ENCODE results near the gene STAT1. TPM values are rescaled to one million over a fixed set of nuclear protein-coding genes. Genes with fewer than 3 reads are reported as not detected.

STAT1 gene
- total and polyA plus RNA-seq, 4 donors: 21.6 to 80.1 (median 74.1) TPM

- Histone ChIP-seq H3K4me1 (ENCODE audit: control insufficient read depth in 5 of 5, insufficient read depth in 5 of 5, low read length in 5 of 5) (peaks cover 6 to 26% (median 14%) of the 10 kb centered on the region in 5 donors), H3K9ac (ENCODE audit: insufficient read depth in 1 of 2, low read length in 2 of 2) (peak overlapping the region in 1 of 2 donors; percentile 61), H3K27me3 (ENCODE audit: control insufficient read depth in 3 of 3, insufficient read depth in 3 of 3, low read length in 2 of 3) (no peaks in the 10 kb centered on the region), H3K9me3 (ENCODE audit: control insufficient read depth in 4 of 4, insufficient read depth in 3 of 4, low read length in 3 of 4) (no peaks in the 10 kb centered on the region), H3K36me3 (ENCODE audit: control insufficient read depth in 4 of 4, insufficient read depth in 4 of 4, low read length in 4 of 4) (no peaks in the 10 kb centered on the region), H3K4me3 (no peak overlapping the region), H3K27ac (ENCODE audit: low read depth in 1 of 2, low read length in 1 of 2) (no peak overlapping the region)
- DNase-seq (no peak), ATAC-seq (ENCODE audit: insufficient read depth, low FRiP score) (no peak)
- no peak for TF ChIP-seq CTCF (IDR thresholded peaks at IDR 0.05; ENCODE audit: control extremely low read depth, extremely low read depth)
- WGBS, 2 donors: 75 to 79% methylated on average over 2 of the region's 2 CpGs
These were observed 65.3 kb downstream of the STAT1 start for GRCh38 chr2:190948671-190949070.

GRCh38 chr2:190947711-190948251 lies 66.2 kb downstream of the STAT1 start:
- peaks cover 6 to 26% (median 14%) of the 10 kb centered on the region in 5 donors for H3K4me1 ChIP-seq (ENCODE audit: control insufficient read depth in 5 of 5, insufficient read depth in 5 of 5, low read length in 5 of 5)
- ATAC-seq (ENCODE audit: insufficient read depth, low FRiP score) (peak; percentile 66), DNase-seq (peak; percentile 27 to 86 (median 86))
- peak overlapping the region in 1 of 2 donors; percentile 61 for H3K9ac ChIP-seq (ENCODE audit: insufficient read depth in 1 of 2, low read length in 2 of 2)
- WGBS, 2 donors: 2 to 7% methylated on average over 2 of the region's 2 CpGs
- H3K4me3 ChIP-seq: no peak overlapping the region
- H3K27me3 ChIP-seq (ENCODE audit: control insufficient read depth in 3 of 3, insufficient read depth in 3 of 3, low read length in 2 of 3): no peaks in the 10 kb centered on the region
- H3K27ac ChIP-seq (ENCODE audit: low read depth in 1 of 2, low read length in 1 of 2): peak overlapping the region in 1 of 2 donors; percentile 74
- no peaks in the 10 kb centered on the region for H3K36me3 ChIP-seq (ENCODE audit: control insufficient read depth in 4 of 4, insufficient read depth in 4 of 4, low read length in 4 of 4)
- TF ChIP-seq CTCF (IDR thresholded peaks at IDR 0.05; ENCODE audit: control extremely low read depth, extremely low read depth): no peak
- no peaks in the 10 kb centered on the region for H3K9me3 ChIP-seq (ENCODE audit: control insufficient read depth in 4 of 4, insufficient read depth in 3 of 4, low read length in 3 of 4)

DNA sequence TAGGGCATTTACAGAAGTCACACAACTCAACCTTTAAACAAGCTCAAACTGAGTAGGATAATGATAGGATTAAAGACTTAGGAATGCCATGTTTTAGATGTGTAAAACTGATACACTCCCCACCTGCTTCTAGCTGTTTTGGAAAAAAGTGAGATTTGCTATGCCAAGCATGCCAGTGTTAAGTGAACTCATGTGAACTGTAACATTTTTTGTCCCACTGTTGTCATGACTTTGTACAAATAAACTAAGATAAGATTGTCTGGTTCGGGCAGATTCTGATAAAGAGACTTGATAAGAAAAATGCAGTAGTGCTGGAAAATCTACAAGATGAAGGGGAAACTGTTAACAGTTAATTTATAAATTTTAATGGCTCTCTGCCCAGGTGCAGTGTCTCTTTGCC lies 66.8 kb downstream of the STAT1 start:
- H3K9ac ChIP-seq (ENCODE audit: insufficient read depth in 1 of 2, low read length in 2 of 2): no peak overlapping the region
- TF ChIP-seq CTCF (IDR thresholded peaks at IDR 0.05; ENCODE audit: control extremely low read depth, extremely low read depth): no peak
- WGBS, 2 donors: 6 to 13% methylated on average over 1 of the region's 1 CpG
- no peaks in the 10 kb centered on the region for H3K36me3 ChIP-seq (ENCODE audit: control insufficient read depth in 4 of 4, insufficient read depth in 4 of 4, low read length in 4 of 4)
- peak in 2 of 3 donors; percentile 68 to 69 for DNase-seq
- H3K4me3 ChIP-seq: no peak overlapping the region
- no peaks in the 10 kb centered on the region for H3K27me3 ChIP-seq (ENCODE audit: control insufficient read depth in 3 of 3, insufficient read depth in 3 of 3, low read length in 2 of 3)
- no peak overlapping the region for H3K27ac ChIP-seq (ENCODE audit: low read depth in 1 of 2, low read length in 1 of 2)
- H3K9me3 ChIP-seq (ENCODE audit: control insufficient read depth in 4 of 4, insufficient read depth in 3 of 4, low read length in 3 of 4): no peaks in the 10 kb centered on the region
- H3K4me1 ChIP-seq (ENCODE audit: control insufficient read depth in 5 of 5, insufficient read depth in 5 of 5, low read length in 5 of 5): peaks cover 6 to 26% (median 14%) of the 10 kb centered on the region in 5 donors
- ATAC-seq (ENCODE audit: insufficient read depth, low FRiP score): no peak

- ATAC-seq (ENCODE audit: insufficient read depth, low FRiP score): no peak
- Histone ChIP-seq H3K27me3 (ENCODE audit: control insufficient read depth in 3 of 3, insufficient read depth in 3 of 3, low read length in 2 of 3) (no peaks in the 10 kb centered on the region), H3K4me1 (ENCODE audit: control insufficient read depth in 5 of 5, insufficient read depth in 5 of 5, low read length in 5 of 5) (peaks cover under 1 to 38% (median 17%) of the 10 kb centered on the region in 5 donors), H3K9ac (ENCODE audit: insufficient read depth in 1 of 2, low read length in 2 of 2) (no peak overlapping the region), H3K36me3 (ENCODE audit: control insufficient read depth in 4 of 4, insufficient read depth in 4 of 4, low read length in 4 of 4) (no peaks in the 10 kb centered on the region), H3K9me3 (ENCODE audit: control insufficient read depth in 4 of 4, insufficient read depth in 3 of 4, low read length in 3 of 4) (no peaks in the 10 kb centered on the region), H3K4me3 (no peak overlapping the region), H3K27ac (ENCODE audit: low read depth in 1 of 2, low read length in 1 of 2) (no peak overlapping the region)
- WGBS, 2 donors: 49 to 53% methylated on average over 2 of the region's 2 CpGs
- no peak for DNase-seq
- TF ChIP-seq CTCF (IDR thresholded peaks at IDR 0.05; ENCODE audit: control extremely low read depth, extremely low read depth): no peak
These were observed 70.3 kb downstream of the STAT1 start for GRCh38 chr2:190943706-190944105.

Measured in lung (tissue), 12 donors.